Activated CD8-positive, alpha-beta T cell treated with anti-CD3 and anti-CD28 coated beads, Interleukin-2, amount 10 ng/mL, durations not matched to agents 7 days and 5 days (primary cell): Measurements from ENCODE around the gene FBXO22. TPM values are rescaled to one million over a fixed set of nuclear protein-coding genes. Genes with fewer than 3 reads are reported as not detected.
"Not testable (repeated sequence)": the region's sequence is repeated elsewhere in the genome, so short reads cannot be mapped to it uniquely, and the experiment has no call there.

Source experiments
- ATAC-seq: fragments of 150-1000 bp; cut with Tn5 transposase; one replicate; pipeline ENCODE4 v1.10.0; 2021; ENCODE audit warnings: moderate library complexity
- CTCF ChIA-PET: fragments of 350-600 bp; sonication (Branson Sonifier 250); formaldehyde crosslinking; loops from one replicate; lab custom pipeline; 2021; ENCODE audit warnings: antibody characterized with exemption; lab: Charles Lee
- POLR2A ChIA-PET: fragments of 350-600 bp; sonication (Branson Sonifier 250); formaldehyde crosslinking; loops from one replicate; lab custom pipeline; 2021; ENCODE audit warnings: antibody characterized with exemption; lab: Charles Lee
- DNase-seq: peaks from one replicate; pipeline ENCODE4 v3.0.0-alpha.2; 2020
- H3K27ac Mint-ChIP-seq: one replicate; pipeline ENCODE4 v1.8.0; 2021; ENCODE audit warnings: mild to moderate bottlenecking, mixed read lengths
- H3K27me3 Mint-ChIP-seq: one replicate; pipeline ENCODE4 v1.8.0; 2021; ENCODE audit warnings: low read depth, mixed read lengths
- H3K36me3 Mint-ChIP-seq: one replicate; pipeline ENCODE4 v1.8.0; 2021; ENCODE audit warnings: low read depth, mixed read lengths
- H3K4me1 Mint-ChIP-seq: one replicate; pipeline ENCODE4 v1.8.0; 2021; ENCODE audit warnings: low read depth, mixed read lengths
- H3K4me3 Mint-ChIP-seq: one replicate; pipeline ENCODE4 v1.8.0; 2021; ENCODE audit warnings: mild to moderate bottlenecking, mixed read lengths
- H3K9me3 Mint-ChIP-seq: one replicate; pipeline ENCODE4 v1.8.0; 2022; ENCODE audit warnings: mixed read lengths; ENCODE audit not compliant: insufficient read depth
- total RNA-seq, 2 experiments: library from RNA; stranded (reverse); gene quantifications; one replicate each; pipeline ENCODE4 v1.2.3, GENCODE V29; 2021

The FBXO22 gene
- 10 to 100 TPM; 41.4 to 43.4 TPM for total RNA-seq

DNA sequence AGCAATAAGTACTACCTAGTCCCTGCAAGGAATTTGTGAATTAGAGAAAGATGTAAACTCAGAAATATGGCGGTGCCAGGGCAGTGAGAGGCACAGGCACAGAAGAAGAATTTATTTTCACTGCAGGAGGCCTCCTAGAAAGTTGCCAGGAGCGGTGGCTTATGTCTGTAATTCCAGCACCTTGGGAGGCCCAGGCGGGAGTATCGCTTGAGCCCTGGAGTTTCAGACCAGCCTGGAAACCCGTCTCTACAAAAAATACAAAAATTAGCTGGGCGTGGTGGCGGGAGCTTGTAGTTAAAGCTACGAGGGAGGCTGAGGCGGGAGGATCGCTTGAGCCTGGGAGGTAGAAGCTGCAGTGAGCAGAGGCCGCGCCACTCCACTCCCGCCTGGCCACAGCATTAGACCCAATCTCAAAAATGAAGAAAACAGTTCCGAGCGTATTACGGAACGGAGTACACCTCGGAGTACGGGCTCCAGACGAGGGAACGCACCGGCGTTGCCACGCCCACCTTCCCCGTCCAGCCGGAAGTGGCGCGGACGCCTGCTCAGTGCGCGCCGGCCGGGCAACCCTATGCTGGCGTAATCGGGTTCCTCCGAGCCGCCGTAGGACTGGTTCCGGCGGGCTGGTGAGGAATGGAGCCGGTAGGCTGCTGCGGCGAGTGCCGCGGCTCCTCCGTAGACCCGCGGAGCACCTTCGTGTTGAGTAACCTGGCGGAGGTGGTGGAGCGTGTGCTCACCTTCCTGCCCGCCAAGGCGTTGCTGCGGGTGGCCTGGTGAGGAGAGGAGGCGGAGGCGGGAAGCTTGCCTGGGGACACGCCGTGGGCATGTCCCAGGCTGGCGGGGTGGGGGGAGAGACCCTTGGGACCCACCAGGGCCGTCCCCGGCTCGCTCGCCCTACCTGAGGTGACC lies at the start of gene FBXO22:
Gene FBXO22, plus strand, starts transcription at position 548 of the 909 bp plus-strand sequence. Its CDS starts 86 bp downstream, at position 634.
- Mint-ChIP-seq H3K27me3 (no peaks in the 10 kb centered on the region), H3K4me3 (peak within 1 kb of the TSS; percentile 99), H3K9me3 (no peaks in the 10 kb centered on the region), H3K4me1 (peaks cover 45% of the 10 kb centered on the region), H3K36me3 (peaks cover 34% of the 10 kb centered on the region), H3K27ac (peak within 1 kb of the TSS; percentile 98)
- POLR2A ChIA-PET, result interaction anchor here (0.5 to 1.4 kb wide), 9 partner anchors 13 to 1187 kb away, joined by 3 to 6 read pairs (median 3); partner anchors contain the start of gene UBE2Q2
- peak; percentile 94 for ATAC-seq
- CTCF ChIA-PET, result interaction anchor here (0.8 to 0.9 kb wide), 2 partner anchors 18 to 60 kb away, joined by 3 read pairs; partner anchors contain the start of gene UBE2Q2
- peak; percentile 93 for DNase-seq

- CTCF ChIA-PET, result no interaction called here
- peaks cover 32% of the 10 kb centered on the region for H3K36me3 Mint-ChIP-seq
- no peak overlapping the region for H3K27ac Mint-ChIP-seq
- DNase-seq (no peak), ATAC-seq (no peak)
- peaks cover 2% of the 10 kb centered on the region for H3K4me1 Mint-ChIP-seq
- no peaks in the 10 kb centered on the region for H3K27me3 Mint-ChIP-seq
- POLR2A ChIA-PET, result no interaction called here
- H3K4me3 Mint-ChIP-seq, result no peak overlapping the region
- no peaks in the 10 kb centered on the region for H3K9me3 Mint-ChIP-seq
Observed at GRCh38 chr15:75857886-75858285, 45.8 kb upstream of the FBXO22 start.

DNA sequence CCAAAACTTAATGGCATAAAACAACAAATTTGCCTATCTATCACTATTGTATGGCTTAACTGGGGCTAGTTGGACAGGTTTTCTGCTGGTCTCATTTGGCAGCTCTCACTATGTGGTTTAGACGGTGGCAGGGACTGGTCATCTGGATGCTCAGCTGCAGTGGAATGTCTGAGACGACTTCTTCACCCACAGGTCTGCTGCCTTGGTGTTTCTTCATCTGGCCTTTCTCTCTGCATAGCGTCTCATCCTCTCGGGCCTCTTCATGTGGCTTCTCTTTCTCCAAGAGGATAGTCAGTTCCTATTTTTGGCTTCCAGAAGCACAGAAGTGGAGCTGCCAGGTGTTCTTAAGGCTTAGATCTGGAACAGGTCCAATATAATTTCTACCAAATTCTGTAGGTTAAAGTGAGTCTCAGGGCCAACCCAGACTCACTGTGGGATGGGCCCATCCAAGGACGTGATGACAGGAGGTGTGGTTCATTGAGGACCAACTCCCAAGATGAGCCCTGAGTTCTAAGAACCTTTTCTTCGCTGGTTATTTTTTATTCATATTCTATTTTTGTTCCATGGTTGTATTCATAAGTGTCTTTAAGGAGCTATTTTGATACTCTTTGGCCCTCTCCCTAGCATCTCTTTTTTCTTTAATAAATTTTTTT lies 41.8 kb upstream of the FBXO22 start:
- POLR2A ChIA-PET, result interaction anchor here (0.5 kb wide), 1 partner anchor 1749 kb away, joined by 3 read pairs; no protein-coding TSS in a partner anchor
- DNase-seq, result no peak
- CTCF ChIA-PET, result no interaction called here
- Mint-ChIP-seq H3K4me1 (peaks cover 11% of the 10 kb centered on the region), H3K27ac (no peak overlapping the region), H3K9me3 (no peaks in the 10 kb centered on the region), H3K4me3 (no peak overlapping the region), H3K27me3 (no peaks in the 10 kb centered on the region), H3K36me3 (peaks cover 39% of the 10 kb centered on the region)
- no peak for ATAC-seq

DNA sequence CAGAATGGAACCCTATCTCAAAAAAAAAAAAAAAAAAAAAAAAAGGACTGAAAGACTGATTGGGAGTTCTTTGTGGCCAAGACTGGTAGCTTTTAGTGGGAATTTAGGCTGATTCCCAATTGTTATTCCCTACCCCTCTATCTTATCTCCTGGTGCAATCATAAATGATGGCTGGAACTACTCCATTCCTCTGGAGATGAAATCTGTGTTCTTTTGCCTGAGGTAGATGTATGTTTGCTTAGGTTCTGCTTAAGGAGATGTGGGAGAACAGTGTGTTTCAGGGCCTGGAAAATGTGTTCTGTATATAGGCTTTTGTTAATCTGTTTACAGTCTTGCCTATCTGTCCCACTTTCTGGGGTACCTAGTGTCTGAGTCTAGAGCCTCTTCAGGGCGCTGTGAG lies 40.9 kb upstream of the FBXO22 start:
- Mint-ChIP-seq H3K27ac (peak overlapping the region; percentile 13), H3K4me3 (no peak overlapping the region), H3K36me3 (peaks cover 41% of the 10 kb centered on the region), H3K27me3 (no peaks in the 10 kb centered on the region), H3K4me1 (peaks cover 17% of the 10 kb centered on the region), H3K9me3 (no peaks in the 10 kb centered on the region)
- no peak for DNase-seq
- ChIA-PET CTCF (no interaction called here), POLR2A (interaction anchor here (0.6 kb wide), 1 partner anchor 519 kb away, joined by 3 read pairs; no protein-coding TSS in a partner anchor)
- no peak for ATAC-seq

GRCh38 chr15:75864213-75865059 lies 39.2 kb upstream of the FBXO22 start:
- ATAC-seq (no peak), DNase-seq (no peak)
- H3K4me3 Mint-ChIP-seq, result no peak overlapping the region
- peaks cover 15% of the 10 kb centered on the region for H3K4me1 Mint-ChIP-seq
- H3K27ac Mint-ChIP-seq, result no peak overlapping the region
- no peaks in the 10 kb centered on the region for H3K9me3 Mint-ChIP-seq
- POLR2A ChIA-PET, result interaction anchor here (0.5 kb wide), 1 partner anchor 522 kb away, joined by 3 read pairs; no protein-coding TSS in a partner anchor
- peaks cover 39% of the 10 kb centered on the region for H3K36me3 Mint-ChIP-seq
- no peaks in the 10 kb centered on the region for H3K27me3 Mint-ChIP-seq
- CTCF ChIA-PET, result no interaction called here

- DNase-seq, H3K9me3 Mint-ChIP-seq, H3K27me3 Mint-ChIP-seq, H3K27ac Mint-ChIP-seq, POLR2A ChIA-PET, ATAC-seq, H3K4me3 Mint-ChIP-seq: not testable (repeated sequence)
- H3K36me3 Mint-ChIP-seq, result peaks cover 42% of the 10 kb centered on the region
- CTCF ChIA-PET, result interaction anchor here (0.7 to 1.4 kb wide), 2 partner anchors 64 to 1137 kb away, joined by 3 read pairs; no protein-coding TSS in a partner anchor
- peaks cover 15% of the 10 kb centered on the region for H3K4me1 Mint-ChIP-seq
Observed at GRCh38 chr15:75866045-75866444, 37.6 kb upstream of the FBXO22 start.

DNA sequence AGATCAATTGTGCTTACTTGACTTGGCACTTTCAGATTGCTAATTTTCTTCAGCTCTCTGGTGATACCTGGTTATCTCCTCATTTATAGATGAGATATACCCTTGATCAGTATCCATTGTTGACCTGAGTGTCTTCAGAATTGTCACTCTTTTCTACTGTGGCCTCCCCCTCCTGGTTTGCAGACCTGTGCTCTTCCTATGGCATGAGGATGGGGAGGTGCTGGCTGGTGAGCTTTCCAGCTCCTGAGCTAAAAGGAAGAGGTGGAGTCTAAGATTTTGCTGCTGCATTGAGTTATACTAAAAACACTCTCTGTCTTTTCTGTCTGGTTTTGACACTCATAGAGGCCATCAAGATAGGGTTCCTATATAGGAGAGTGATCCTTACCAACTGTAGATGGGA lies 36.8 kb upstream of the FBXO22 start:
- H3K36me3 Mint-ChIP-seq, result peaks cover 38% of the 10 kb centered on the region
- CTCF ChIA-PET, result interaction anchor here (1.0 to 1.4 kb wide), 2 partner anchors 17 to 65 kb away, joined by 3 read pairs; no protein-coding TSS in a partner anchor
- POLR2A ChIA-PET, result no interaction called here

GRCh38 chr15:75867449-75867848 lies 36.2 kb upstream of the FBXO22 start:
- Mint-ChIP-seq H3K27ac (no peak overlapping the region), H3K4me1 (peaks cover 15% of the 10 kb centered on the region), H3K27me3 (no peaks in the 10 kb centered on the region), H3K9me3 (no peaks in the 10 kb centered on the region), H3K4me3 (no peak overlapping the region), H3K36me3 (peaks cover 39% of the 10 kb centered on the region)
- CTCF ChIA-PET, result interaction anchor here (1.0 to 1.4 kb wide), 2 partner anchors 17 to 66 kb away, joined by 3 read pairs; no protein-coding TSS in a partner anchor
- ATAC-seq (no peak), DNase-seq (no peak)
- POLR2A ChIA-PET, result no interaction called here

More for the DNA sequence above, 36.8 kb upstream of the FBXO22 start:
- H3K9me3 Mint-ChIP-seq, result no peaks in the 10 kb centered on the region
- no peak overlapping the region for H3K27ac Mint-ChIP-seq
- no peaks in the 10 kb centered on the region for H3K27me3 Mint-ChIP-seq
- DNase-seq (no peak), ATAC-seq (no peak)
- no peak overlapping the region for H3K4me3 Mint-ChIP-seq
- H3K4me1 Mint-ChIP-seq, result peaks cover 15% of the 10 kb centered on the region

DNA sequence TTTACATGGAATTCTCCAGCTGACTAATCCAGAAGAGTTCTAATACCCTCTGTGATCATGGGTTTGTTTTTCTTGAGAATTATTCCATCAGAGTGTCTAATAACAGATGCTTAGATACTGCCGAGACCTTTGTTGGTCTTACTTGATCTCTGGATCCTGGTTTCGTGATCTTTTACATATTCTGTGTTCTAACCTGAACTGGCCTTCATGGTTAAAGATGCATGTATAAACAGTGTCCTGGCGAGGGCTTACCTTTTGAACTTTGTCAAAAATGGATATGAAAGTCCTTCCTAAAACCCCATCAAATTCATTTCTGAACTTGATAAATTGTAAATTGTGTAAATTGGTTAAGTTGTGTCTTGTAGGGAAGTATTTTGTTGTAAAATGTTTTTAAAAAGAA lies 35.7 kb upstream of the FBXO22 start:
- peaks cover 36% of the 10 kb centered on the region for H3K36me3 Mint-ChIP-seq

GRCh38 chr15:75869446-75869845 lies 34.2 kb upstream of the FBXO22 start:
- ChIA-PET CTCF (no interaction called here), POLR2A (interaction anchor here (0.7 to 0.8 kb wide), 2 partner anchors 14 to 562 kb away, joined by 3 to 5 read pairs; no protein-coding TSS in a partner anchor)
- Mint-ChIP-seq H3K27ac (no peak overlapping the region), H3K36me3 (peaks cover 41% of the 10 kb centered on the region), H3K4me1 (peaks cover 15% of the 10 kb centered on the region), H3K9me3 (no peaks in the 10 kb centered on the region), H3K4me3 (no peak overlapping the region), H3K27me3 (no peaks in the 10 kb centered on the region)
- no peak for DNase-seq
- no peak for ATAC-seq

More for the DNA sequence above, 35.7 kb upstream of the FBXO22 start:
- Mint-ChIP-seq H3K9me3 (no peaks in the 10 kb centered on the region), H3K27ac (no peak overlapping the region), H3K27me3 (no peaks in the 10 kb centered on the region), H3K4me1 (peaks cover 14% of the 10 kb centered on the region), H3K4me3 (no peak overlapping the region)
- POLR2A ChIA-PET, result no interaction called here
- DNase-seq, result no peak
- ATAC-seq, result no peak
- CTCF ChIA-PET, result no interaction called here

GRCh38 chr15:75871589-75871988 lies 32.1 kb upstream of the FBXO22 start:
- H3K4me3 Mint-ChIP-seq, H3K9me3 Mint-ChIP-seq, DNase-seq, H3K27me3 Mint-ChIP-seq, POLR2A ChIA-PET, ATAC-seq: not testable (repeated sequence)
- Mint-ChIP-seq H3K4me1 (peaks cover 17% of the 10 kb centered on the region), H3K27ac (peak overlapping the region; percentile 47), H3K36me3 (peaks cover 51% of the 10 kb centered on the region)
- CTCF ChIA-PET, result interaction anchor here (0.8 kb wide), 1 partner anchor 45 kb away, joined by 3 read pairs; no protein-coding TSS in a partner anchor
